Measurements from ENCODE around the gene NID1.

Gene NID1

DNA sequence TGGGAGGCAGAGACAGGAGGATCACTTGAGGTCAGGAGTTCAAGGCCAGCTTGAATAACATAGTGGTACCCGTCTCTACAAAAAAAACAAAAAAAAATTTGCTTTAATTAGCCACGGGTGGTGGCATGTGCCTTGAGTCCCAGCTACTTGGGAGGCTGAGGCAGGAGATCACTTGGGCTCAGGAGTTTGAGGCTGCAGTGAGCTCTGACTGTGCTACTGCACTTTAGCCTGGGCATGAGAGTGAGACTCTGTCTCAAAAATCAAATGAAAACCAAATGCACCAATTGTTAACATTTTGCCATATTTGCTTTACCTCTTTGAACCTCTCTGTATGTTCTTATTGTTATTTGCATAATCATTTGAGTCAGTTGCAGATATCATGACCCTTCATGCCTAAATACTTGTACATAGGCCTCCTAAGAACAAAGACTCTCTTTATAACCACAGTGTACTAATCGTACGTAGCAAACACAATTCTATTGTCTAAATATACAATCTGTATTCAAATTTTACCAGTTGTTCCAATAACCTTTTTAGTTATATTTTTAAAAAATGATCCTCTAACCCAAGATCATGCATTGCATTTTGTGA, 8.5 kb upstream of the NID1 start:
- Mint-ChIP-seq H3K4me3 (no peak overlapping the region), H3K27me3 (ENCODE audit: low read depth) (no peaks in the 10 kb centered on the region), H3K27ac (no peak overlapping the region), H3K36me3 (ENCODE audit: low read depth) (no peaks in the 10 kb centered on the region), H3K4me1 (no peaks in the 10 kb centered on the region), H3K9me3 (peaks cover 6% of the 10 kb centered on the region)
- TF ChIP-seq CTCF (IDR thresholded peaks at IDR 0.05; ENCODE audit: unreplicated experiment in 3 of 3), result no peak

GRCh38 chr1:236072001-236072400, 7.1 kb upstream of the NID1 start:
- peaks cover 6% of the 10 kb centered on the region for H3K9me3 Mint-ChIP-seq
- no peak overlapping the region for H3K4me3 Mint-ChIP-seq
- no peak overlapping the region for H3K27ac Mint-ChIP-seq
- H3K27me3 Mint-ChIP-seq (ENCODE audit: low read depth), result no peaks in the 10 kb centered on the region
- H3K4me1 Mint-ChIP-seq, result peaks cover 11% of the 10 kb centered on the region
- H3K36me3 Mint-ChIP-seq (ENCODE audit: low read depth), result no peaks in the 10 kb centered on the region
- TF ChIP-seq CTCF (IDR thresholded peaks at IDR 0.05; ENCODE audit: unreplicated experiment in 3 of 3), result no peak

- no peaks in the 10 kb centered on the region for H3K27me3 Mint-ChIP-seq (ENCODE audit: low read depth)
- peaks cover 24% of the 10 kb centered on the region for H3K4me1 Mint-ChIP-seq
- no peak for TF ChIP-seq CTCF (IDR thresholded peaks at IDR 0.05; ENCODE audit: unreplicated experiment in 3 of 3)
- peaks cover 6% of the 10 kb centered on the region for H3K9me3 Mint-ChIP-seq
- H3K36me3 Mint-ChIP-seq (ENCODE audit: low read depth), result no peaks in the 10 kb centered on the region
- no peak overlapping the region for H3K27ac Mint-ChIP-seq
- H3K4me3 Mint-ChIP-seq, result no peak overlapping the region
Measured at GRCh38 chr1:236070753-236071152, 5.9 kb upstream of the NID1 start.

- Mint-ChIP-seq H3K36me3 (ENCODE audit: low read depth) (no peaks in the 10 kb centered on the region), H3K4me3 (no peak overlapping the region)
Measured at GRCh38 chr1:236069796-236070195, 4.9 kb upstream of the NID1 start.

GRCh38 chr1:236067854-236068454, 3.1 kb upstream of the NID1 start:
- Mint-ChIP-seq H3K36me3 (ENCODE audit: low read depth) (no peaks in the 10 kb centered on the region), H3K4me3 (peak overlapping the region; percentile 4 to 60 (median 53)), H3K27ac (peak overlapping the region; percentile 0 to 23 (median 5)), H3K9me3 (peaks cover 6% of the 10 kb centered on the region), H3K27me3 (ENCODE audit: low read depth) (no peaks in the 10 kb centered on the region), H3K4me1 (peaks cover 34% of the 10 kb centered on the region)
- TF ChIP-seq CTCF (IDR thresholded peaks at IDR 0.05; ENCODE audit: unreplicated experiment in 3 of 3), result no peak

More at GRCh38 chr1:236069796-236070195, 4.9 kb upstream of the NID1 start:
- TF ChIP-seq CTCF (IDR thresholded peaks at IDR 0.05; ENCODE audit: unreplicated experiment in 3 of 3), result no peak
- Mint-ChIP-seq H3K27me3 (ENCODE audit: low read depth) (no peaks in the 10 kb centered on the region), H3K9me3 (peaks cover 6% of the 10 kb centered on the region), H3K27ac (no peak overlapping the region), H3K4me1 (peaks cover 28% of the 10 kb centered on the region)

Data from nephron (organoid).